Left renal pelvis (tissue), 4 donors: Measurements from ENCODE around the gene CHMP1A. TPM values are rescaled to one million over a fixed set of nuclear protein-coding genes. Genes with fewer than 3 reads are reported as not detected.
"Not testable (repeated sequence)": the region's sequence is repeated elsewhere in the genome, so short reads cannot be mapped to it uniquely, and the experiment has no call there.

ENCODE experiments used
- DNase-seq, 4 donors: peaks; one replicate each; pipeline ENCODE4 v3.0.0-alpha.2; 2013; ENCODE audit warnings: low read depth in 4 of 4, low spot score in 3 of 4
- polyA plus RNA-seq, 4 donors: library from polyadenylated mRNA; unstranded; fragments of 120-200 nt; gene quantifications; one replicate each; pipeline ENCODE4 v1.2.1, GENCODE V29; 2013; ENCODE audit not compliant: insufficient read length in 4 of 4

Gene CHMP1A
- polyA plus RNA-seq, result 10 to 100 TPM; 57.1 to 76.8 (median 64.8) TPM

DNA sequence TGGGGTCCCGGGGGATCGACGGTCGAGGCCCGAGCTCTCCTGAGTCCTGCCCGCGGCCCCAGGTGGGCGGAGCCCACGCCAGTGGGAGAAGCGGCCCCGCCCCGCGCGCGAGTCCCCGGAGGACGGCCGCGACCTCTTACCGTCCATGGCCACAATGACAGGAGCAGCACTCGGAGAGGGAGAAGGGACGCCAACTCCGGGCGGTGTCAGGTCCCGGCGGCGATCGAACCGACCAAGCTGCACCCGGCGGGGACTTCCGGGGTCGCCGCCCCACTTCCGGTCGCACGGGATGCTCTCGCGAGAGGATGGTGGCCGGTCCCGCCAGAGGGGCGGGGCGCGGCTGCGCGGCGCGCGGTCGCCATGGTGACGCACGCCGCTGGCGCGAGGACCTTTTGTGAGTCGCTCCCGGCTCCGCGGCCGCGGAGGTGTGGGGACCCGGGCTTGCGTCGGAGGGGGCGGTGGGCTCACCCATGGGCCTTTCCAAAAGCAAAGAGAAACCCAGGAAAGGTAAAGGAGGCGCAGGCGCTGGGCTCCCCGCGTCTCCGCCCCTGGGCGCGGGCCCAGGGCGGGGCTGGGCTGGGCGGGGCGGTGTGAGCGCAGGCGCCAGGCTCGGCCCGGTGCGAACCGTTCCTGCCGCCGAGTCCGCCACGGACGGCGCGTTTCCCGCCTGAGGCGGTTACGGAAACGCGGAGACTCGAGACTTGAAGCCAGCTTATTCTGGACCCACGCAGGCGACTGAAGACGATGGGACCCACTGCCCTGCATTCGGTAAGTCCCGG lies at the start of gene CHMP1A, which contains the start of gene SPATA33:
TSS of gene CHMP1A (minus strand) at position 267 of the 779 bp plus-strand sequence. CDS start at position 147, 120 bp downstream.
TSS of gene SPATA33 (plus strand) at position 395 of the 779 bp plus-strand sequence. CDS start at position 471, 76 bp downstream.
- peak; percentile 75 to 82 (median 78) for DNase-seq

DNA sequence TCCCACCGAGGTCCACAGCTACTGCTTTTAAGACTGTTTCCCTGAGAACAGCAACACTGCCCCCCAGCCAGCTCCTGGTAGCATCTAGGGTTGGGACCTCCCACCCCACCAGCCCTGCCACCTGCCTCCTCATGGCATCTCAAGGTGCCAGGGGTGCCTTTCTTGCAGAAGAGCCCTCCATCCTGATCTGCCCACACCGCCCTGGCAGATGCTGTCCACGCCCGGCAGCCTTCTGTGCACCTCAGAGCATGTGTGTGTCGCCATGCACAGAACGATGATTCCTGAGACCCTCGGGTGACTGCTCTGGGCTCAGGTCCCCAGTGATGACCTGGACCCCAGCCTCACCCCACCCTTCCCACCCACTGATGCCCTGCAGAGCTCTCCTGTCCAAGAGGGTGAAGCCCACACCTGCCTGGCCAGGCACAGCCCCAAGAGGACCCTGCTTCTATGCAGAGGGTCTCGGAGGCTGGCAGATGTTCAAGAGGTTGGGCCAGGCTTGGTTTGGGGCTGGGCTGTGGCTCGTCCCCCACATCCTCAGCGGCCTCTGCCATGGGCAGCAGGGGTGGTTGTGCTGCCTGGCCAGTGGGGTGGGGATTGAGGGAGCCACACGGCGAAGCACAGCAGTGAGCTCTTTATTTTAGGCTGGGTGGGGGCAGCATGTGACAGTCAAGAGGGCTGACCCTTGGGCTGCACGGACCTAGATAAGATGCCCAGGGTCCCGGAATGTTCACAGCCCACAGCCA lies 49.2 kb upstream of the CHMP1A start:
- DNase-seq, result no peak

DNA sequence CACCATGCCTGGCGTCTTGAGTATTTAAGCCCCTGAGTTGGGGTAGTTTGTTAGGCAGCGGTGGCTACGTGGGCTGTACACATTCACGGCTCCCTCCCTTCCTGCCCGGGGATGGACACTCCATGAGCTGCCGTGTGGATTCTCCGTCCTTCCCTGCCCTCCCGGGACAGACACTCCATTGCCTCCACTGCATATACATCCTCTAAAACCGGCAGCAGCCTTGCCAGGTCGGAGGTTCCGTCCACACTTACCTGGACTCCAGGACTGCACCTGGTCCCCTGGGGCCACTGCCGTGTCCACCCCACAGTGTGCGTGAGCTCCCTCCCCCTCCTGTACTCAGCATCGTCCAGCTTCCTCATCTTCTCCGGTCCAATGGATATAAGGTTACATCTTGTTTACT lies 47.5 kb upstream of the CHMP1A start:
- no peak for DNase-seq

DNA sequence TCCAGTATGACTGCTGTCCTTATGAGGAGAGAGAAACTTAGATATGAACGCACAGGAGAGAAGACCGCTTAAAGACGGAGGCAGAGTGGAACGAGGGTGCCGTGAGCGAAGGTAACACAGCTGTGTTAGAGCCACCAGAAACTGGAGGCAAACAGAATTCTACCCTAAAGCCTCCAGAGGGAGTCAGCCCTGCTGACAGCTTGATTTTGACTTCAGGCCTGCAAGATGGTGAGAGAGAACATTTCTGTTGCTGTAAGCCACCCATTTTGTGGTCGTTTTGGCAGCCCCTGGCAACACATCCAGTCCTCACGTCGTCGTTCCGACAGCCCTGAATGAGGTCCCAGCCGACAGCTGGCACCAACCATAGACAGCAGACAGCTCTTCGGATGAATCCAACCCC lies 46.8 kb upstream of the CHMP1A start:
- DNase-seq, result no peak

DNA sequence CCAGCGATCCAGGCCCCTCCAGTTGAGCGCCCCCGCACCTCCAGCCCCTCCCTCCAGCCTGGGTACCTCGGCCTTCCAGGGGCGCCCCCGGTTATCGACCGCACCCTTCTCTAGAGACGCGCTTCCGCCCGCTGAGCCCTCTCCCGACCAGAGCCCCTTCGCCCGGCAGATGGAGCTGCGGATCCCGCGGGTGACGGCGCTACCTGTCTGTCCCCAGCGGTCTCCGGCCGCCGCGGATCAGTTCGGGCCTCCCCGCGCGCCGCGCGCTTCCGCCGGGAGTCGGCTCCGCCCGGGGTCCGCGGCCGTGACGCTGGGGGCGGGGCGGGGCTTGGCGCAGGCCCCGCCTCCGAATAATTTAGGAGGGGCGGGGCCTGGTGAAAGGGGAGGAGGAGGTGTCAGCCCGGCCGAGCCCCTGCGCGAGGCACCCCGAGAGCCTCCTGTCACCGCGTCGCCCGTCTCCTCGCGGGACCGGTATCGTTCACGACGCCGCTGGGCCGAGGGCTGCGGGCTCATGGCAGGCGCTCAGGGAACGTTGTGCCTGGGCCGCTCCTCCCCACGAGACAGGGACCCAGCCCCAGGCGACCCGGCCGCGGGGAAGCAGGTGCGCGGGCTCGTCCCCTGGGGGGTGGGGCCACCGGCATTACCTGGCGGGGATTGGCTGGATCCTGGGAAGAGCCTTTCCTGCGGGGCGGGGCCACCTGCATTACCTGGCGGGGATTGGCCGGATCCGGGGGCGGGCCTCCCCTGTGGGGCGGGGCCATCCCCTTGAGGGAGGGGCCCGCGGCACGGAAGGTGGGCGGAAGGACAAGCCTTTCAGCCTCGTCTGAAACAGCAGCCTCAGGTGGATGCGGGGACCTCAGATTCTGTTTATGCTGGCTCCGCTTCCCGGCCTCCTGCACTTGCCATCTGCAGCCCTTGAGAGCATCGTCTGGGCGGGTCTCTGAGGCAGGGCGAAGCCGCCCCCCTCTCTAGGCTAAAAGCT lies 44.2 kb upstream of the CHMP1A start, which contains the start of gene SPATA2L:
TSS of gene SPATA2L (minus strand) at position 281 of the 982 bp plus-strand sequence. CDS start 473 bp downstream, outside the sequence.
- DNase-seq, result peak; percentile 77 to 83 (median 80)

DNA sequence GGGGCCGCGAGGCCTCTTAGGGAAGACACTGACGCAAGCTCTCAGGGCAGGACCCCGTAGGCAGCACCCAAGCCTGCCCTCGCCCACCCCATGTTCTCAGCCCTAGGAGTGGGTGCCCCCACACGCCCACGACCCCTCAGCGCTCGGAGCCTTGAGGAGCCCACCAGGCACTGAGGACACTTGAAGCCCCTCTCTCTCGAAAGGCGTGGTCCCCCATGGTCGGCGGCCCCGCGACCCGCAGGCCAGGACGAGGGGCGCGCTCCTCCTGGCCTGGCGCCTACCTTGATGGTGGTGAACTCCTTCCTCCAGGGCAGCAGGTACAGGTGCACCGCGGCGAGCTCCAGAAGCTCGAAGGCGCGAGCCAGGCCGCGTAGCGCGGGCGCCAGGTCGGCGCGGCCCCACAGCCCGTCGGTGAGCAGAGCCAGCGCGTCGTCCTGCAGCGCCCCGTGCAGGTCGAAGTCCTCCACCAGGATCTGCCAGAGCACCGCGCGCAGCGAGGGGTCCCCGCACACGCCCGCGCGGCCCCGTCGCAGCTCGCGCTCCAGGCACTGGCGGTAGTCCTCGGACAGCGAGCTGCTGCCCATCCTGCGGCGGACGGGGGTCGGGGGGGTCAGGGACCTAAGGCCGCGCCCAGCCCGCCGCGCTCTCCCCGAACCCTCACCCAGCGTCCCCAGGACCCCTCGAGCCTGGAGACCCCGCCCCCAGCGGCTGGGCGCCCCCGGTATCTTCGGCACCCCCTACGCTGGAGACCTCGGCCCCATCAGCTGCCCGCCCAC lies 43.3 kb upstream of the CHMP1A start:
- DNase-seq, result no peak

DNA sequence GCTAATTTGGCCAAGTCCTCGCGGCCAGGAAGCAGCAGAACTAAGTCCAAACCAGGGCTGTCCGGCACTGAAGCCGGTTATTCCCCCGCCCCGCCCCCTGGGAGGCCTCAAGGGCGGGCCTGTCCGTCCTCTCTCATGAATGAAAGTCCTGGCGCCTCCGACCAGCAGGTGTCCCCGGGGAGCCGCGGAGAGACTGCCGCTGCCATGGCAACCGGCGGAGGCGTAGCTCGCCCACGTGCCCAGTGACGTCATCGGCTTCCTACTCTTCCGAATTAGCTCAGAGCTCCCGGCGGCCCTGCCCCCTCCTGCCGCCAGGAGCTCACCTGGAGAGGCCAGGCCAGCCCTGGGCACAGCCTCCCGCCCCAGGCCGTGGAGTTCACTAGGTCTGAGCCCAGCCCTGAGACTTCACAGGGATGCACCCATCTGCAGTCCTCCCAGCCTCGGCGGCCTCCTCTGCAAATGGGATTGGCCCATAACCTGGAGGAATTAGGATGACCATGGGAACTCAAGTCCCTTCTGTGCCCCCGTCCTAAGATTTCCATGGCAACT lies 42.7 kb upstream of the CHMP1A start:
- DNase-seq, result peak; percentile 89 to 96 (median 94)

DNA sequence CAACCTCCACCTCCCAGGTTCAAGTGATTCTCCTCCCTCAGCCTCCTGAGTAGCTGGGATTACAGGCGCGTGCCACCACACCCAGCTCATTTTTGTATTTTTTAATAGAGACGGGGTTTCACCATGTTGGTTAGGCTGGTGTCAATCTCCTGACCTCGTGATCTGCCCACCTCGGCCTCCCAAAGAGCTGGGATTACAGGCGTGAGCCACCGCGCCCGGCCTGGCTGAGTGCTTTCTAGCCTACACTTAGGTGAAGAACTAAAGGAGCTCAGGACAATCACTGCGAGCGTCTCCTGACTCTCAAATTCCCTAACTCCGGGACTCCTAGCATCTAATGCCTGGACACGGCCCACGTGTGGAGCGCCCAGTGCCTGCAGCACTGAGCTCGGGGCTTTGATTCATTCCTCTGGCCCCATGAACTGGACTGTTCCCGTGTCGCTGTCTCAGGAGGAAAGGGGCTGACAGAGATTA lies 42.2 kb upstream of the CHMP1A start:
- DNase-seq, result not testable (repeated sequence)

DNA sequence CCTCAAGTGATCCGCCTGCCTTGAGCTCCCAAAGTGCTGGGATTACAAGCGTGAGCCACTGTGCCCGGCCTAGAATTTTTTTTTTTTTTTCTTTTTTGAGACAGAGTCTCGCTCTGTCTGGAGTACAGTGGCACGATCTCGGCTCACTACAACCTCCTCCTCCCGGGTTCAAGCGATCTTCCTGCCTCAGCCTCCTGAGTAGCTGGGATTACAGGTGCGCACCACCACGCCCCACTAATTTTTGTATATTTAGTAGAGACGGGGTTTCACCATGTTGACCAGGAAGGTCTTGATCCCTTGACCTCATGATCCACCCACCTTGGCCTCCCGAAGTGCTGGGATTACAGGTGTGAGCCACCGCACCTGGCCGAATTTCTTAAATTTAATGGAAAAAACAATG lies 41.2 kb upstream of the CHMP1A start:
- DNase-seq, result not testable (repeated sequence)

DNA sequence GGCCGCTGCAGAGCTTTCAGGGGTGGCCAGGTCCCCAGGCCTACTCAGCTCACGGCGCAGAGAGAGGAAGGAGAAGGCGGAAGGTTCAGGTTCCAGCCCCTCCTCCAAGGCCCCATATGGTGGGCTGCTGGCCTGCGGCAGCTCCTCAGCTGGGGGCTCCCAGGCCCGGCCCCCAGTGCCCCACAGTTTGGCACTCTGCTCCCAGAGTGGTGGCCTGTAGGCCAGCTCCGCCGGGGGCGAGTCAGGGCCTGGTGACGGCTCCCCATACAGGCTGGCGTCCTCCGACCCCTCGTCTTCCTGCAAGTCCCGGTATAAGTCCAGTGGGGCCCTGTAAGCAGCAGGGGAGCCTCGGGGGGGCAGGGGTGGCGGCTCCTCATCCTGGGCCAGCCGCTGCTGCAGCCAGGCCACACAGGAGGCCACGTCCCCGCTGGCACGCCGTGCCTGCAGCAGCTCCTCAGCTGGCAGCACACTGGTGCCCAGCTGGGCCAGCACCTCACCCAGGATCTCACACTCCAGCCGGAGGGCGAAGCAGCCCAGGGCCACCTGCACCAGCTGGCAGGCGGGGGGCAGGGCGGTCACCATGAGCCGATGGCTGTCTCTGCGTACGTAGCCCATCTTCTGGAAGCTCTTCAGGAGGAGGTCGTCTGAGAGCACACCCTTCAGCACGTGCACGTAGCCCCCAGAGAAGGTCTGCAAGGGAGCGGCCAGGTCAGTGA lies 40.3 kb upstream of the CHMP1A start:
- DNase-seq, result no peak

DNA sequence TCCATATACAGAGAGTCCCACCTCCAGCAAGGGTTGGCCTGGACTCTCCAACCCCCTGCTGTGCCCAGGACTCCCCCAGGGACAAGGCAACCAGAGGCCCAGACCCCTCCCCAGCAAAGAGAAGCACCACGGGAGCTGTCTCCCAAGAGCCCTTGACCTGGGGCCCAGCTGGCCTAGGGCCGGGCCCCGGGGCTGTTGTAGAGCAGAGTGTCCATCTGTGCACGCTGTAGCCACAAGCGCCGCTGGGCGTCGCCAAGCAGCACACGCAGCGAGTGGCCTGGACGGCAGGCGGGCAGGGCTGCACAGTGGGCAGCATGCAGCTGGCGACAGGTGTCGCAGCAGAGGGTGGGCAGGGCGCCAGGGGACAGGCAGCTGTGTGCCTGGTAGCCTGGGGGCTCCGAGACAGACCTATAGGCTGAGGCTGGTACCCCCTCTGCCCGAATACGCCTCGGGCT lies 39.7 kb upstream of the CHMP1A start:
- DNase-seq, result no peak

DNA sequence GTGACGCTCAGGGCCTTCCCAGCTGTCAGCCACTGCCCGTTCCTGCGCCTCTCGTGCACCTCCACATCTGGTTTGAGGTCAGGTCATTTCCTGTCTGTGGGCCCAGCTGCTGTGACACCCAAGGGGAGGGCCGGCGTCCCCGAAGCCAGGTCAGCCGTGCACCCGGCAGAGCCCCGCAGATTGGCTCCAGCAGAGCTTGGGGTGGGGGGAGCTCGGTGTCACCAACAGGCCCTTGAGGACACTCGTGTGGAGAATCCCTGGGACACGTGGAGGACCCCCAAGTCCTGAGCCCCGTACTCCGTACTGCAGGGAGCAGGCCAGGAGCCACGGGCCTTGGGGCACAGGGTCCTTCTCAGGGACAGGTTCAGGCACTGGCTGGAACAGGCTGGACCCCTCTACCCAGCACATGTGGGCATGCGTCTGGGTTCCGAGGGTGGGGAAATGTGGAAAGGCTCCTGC lies 39.2 kb upstream of the CHMP1A start:
- no peak for DNase-seq

DNA sequence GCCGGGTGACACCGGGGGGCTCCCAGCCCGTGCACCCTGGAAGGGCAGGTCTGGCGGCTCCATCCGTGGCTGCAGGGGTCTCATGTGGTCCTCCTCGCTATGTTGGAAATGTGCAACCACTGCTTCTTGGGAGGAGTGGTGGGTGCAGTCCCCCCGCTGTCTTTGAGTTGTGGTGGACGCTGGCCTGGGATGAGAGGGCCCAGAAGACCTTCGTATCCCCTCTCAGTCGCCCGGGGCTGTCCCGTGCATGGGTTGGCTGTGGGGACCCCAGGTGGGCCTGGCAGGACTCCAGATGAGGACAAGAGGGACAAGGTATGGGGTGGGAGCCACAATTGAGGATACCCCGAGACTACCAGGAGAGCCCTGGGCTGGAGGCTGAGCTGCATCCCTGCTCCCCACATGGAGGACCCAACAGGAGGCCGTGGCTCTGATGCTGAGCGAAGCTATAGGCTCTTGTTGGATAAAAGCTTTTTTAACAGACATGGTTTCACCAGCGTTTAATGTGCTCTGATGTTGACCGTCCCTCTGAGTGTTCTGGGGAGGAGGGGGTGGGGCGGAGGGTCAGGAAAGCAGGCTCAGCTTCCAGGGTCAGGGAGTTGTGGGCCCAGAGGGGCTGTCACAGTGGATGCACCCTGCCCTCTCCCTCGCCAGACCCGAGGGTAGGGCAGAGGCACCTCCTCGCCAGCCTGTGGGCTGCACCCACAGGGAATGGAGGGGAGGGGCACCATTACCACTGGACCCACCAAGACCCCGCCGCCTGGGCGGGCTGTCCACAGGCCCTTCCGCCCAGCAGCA lies 38.6 kb upstream of the CHMP1A start:
- DNase-seq, result no peak

DNA sequence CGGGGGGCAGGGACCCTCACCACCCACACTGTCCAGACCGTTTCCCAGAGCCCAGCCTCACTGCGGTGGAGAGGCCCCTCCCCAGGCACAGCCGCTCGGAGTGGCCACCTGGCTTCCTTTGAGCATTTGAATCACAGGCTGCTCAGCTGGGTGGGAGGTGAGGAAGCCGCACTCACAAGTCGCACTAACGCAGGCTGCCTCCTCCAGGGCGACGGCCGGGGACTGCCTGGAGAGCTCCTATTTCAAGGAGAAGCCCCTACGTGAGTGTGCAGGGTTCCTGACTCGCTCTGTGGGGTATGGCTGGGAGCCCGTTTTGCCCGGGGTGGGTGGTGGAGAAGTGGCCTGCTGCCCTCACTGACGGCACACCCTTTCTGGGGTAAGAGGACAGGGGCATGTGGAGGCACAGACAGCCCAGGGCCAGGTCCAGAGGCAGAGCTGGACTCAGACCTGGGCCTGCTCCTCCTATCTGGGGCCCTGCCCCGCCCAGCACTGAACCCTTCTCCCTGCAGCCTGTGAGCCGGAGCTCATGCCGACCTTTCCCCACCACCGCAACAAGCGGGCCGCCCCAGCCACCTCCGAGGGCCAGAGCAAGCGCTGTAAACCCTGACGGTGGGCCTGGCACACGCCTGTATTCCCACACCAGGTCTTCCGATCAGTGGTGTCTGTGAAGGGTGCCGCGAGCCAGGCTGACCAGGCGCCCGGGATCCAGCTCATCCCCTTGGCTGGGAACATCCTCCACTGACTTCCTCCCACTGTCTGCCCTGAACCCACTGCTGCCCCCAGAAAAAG lies 37.8 kb upstream of the CHMP1A start:
- no peak for DNase-seq

DNA sequence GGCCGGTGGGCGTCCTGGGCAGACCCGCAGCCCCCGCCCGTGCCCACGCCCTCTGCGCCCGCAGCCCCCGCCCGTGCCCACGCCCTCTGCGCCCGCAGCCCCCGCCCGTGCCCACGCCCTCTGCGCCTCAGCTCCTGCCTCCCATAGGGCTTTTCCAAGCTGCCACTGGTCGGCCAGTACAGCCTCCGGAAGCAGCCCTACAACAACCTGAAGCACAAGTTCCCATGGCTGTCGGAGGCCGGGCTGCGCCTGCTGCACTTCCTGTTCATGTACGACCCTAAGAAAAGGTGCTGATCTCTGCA lies 37.2 kb upstream of the CHMP1A start:
- DNase-seq, result not testable (repeated sequence)

DNA sequence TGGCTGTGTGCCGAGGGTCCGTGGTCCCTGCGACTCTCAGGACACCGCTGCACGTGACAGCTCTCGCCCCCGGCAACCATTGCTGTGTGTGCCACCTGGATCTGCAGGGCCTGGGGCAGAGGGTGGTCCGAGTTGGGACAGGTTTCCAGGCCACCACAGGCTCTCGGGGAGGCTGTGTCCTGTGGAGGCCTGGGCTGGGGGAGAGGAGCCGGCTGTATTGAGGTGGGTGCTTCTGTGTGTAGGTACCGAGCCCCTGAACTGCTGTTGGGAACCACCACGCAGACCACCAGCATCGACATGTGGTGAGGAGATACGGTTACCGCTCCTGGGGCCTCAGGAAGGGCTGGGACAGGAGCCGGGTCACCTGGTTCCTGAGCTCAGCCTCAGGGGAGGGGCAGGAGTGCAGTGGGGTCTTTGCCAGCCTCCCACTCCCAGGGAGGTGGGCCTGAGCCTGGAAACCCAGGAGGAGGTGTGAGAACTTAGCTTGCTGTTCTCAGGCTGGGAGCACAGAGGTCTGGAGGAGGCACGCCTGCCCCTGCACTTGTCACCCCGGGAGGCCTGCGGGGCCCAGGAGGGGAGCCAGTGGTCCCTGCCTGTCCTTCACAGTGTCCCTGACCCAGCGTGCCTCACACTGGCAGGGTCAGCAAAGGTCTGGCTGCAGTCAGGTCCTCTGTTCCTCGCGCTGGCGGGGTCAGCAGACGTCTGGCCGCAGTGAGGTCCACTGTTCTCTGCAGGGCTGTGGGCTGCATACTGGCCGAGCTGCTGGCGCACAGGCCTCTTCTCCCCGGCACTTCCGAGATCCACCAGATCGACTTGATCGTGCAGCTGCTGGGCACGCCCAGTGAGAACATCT lies 36.6 kb upstream of the CHMP1A start:
- DNase-seq, result no peak
